GM21717 (cell line): ENCODE measurements around the gene ANAPC13.
A peak's percentile ranks its signal among the peaks of the same experiment; 100 is the strongest.

ENCODE experiments used
- ATAC-seq: cut with Tn5 transposase; IDR thresholded peaks from one replicate; pipeline ENCODE4 v1.9.1; 2021; ENCODE audit warnings: mild to moderate bottlenecking, moderate library complexity; ENCODE audit not compliant: unreplicated experiment

ANAPC13 gene

GRCh38 chr3:134485718-134486576 lies at the start of gene ANAPC13, which contains the start of gene CEP63:
ANAPC13 (minus strand) TSS chr3:134485985; CDS start chr3:134482904, 3,081 bp downstream.
CEP63 (plus strand) TSS chr3:134486057; CDS start chr3:134495321, 9,264 bp downstream.
- ATAC-seq = peak; percentile 80

- ATAC-seq = no peak
These were observed 49.6 kb upstream of the ANAPC13 start for GRCh38 chr3:134535186-134535970.

GRCh38 chr3:134533493-134533892 lies 47.7 kb upstream of the ANAPC13 start:
- no peak for ATAC-seq

- ATAC-seq = no peak
These were observed 41.9 kb upstream of the ANAPC13 start for GRCh38 chr3:134527538-134528186.

GRCh38 chr3:134527037-134527436 lies 41.3 kb upstream of the ANAPC13 start:
- no peak for ATAC-seq

GRCh38 chr3:134526319-134526718 lies 40.5 kb upstream of the ANAPC13 start:
- no peak for ATAC-seq

GRCh38 chr3:134525293-134525692 lies 39.5 kb upstream of the ANAPC13 start:
- no peak for ATAC-seq

GRCh38 chr3:134522541-134522940 lies 36.8 kb upstream of the ANAPC13 start:
- no peak for ATAC-seq

GRCh38 chr3:134517791-134518190 lies 32.0 kb upstream of the ANAPC13 start:
- no peak for ATAC-seq

- no peak for ATAC-seq
These were observed 31.1 kb upstream of the ANAPC13 start for GRCh38 chr3:134516905-134517304.

- no peak for ATAC-seq
These were observed 25.7 kb upstream of the ANAPC13 start for GRCh38 chr3:134511500-134511899.

- no peak for ATAC-seq
These were observed 19.7 kb upstream of the ANAPC13 start for GRCh38 chr3:134505485-134505884.

- no peak for ATAC-seq
These were observed 18.3 kb upstream of the ANAPC13 start for GRCh38 chr3:134504132-134504531.

- ATAC-seq = no peak
These were observed 17.5 kb upstream of the ANAPC13 start for GRCh38 chr3:134503266-134503665.

GRCh38 chr3:134496471-134497071 lies 10.8 kb upstream of the ANAPC13 start:
- ATAC-seq = no peak

- no peak for ATAC-seq
These were observed 10.2 kb upstream of the ANAPC13 start for GRCh38 chr3:134495980-134496379.

- no peak for ATAC-seq
These were observed 8.7 kb upstream of the ANAPC13 start for GRCh38 chr3:134494495-134494894.

- ATAC-seq = no peak
These were observed 1.6 kb upstream of the ANAPC13 start for GRCh38 chr3:134487406-134487805.

- peak; percentile 14 for ATAC-seq
These were observed 824 bp upstream of the ANAPC13 start for GRCh38 chr3:134486577-134487041.

- ATAC-seq = peak; percentile 9
These were observed 589 bp downstream of the ANAPC13 start for GRCh38 chr3:134485075-134485717.
